Measurements from ENCODE around the gene CTIF. TPM values are rescaled to one million over a fixed set of nuclear protein-coding genes. Genes with fewer than 3 reads are reported as not detected.

Gene CTIF
- total RNA-seq, 1 experiment from 2014 or later: 5.9 TPM

- in situ Hi-C loops (cut with HindIII; ENCODE audit: low sequenced_read_pairs): no loop called here
These were observed 116.7 kb downstream of the CTIF start for GRCh38 chr18:48655508-48655907.

GRCh38 chr18:48656176-48656575 lies 117.3 kb downstream of the CTIF start:
- in situ Hi-C loops (cut with HindIII; ENCODE audit: low sequenced_read_pairs): no loop called here
- DNase-seq (ENCODE audit: low spot score): no peak

More at GRCh38 chr18:48655508-48655907, 116.7 kb downstream of the CTIF start:
- no peak for DNase-seq (ENCODE audit: low spot score)

- in situ Hi-C loops (cut with HindIII; ENCODE audit: low sequenced_read_pairs): no loop called here
- DNase-seq (ENCODE audit: low spot score): peak; percentile 59
These were observed 117.8 kb downstream of the CTIF start for GRCh38 chr18:48656582-48656981.

GRCh38 chr18:48657447-48658120 lies 118.8 kb downstream of the CTIF start:
- peak; percentile 38 for DNase-seq (ENCODE audit: low spot score)
- in situ Hi-C loops (cut with HindIII; ENCODE audit: low sequenced_read_pairs): no loop called here

- in situ Hi-C loops (cut with HindIII; ENCODE audit: low sequenced_read_pairs): no loop called here
- DNase-seq (ENCODE audit: low spot score): no peak
These were observed 119.9 kb downstream of the CTIF start for GRCh38 chr18:48658721-48659120.

GRCh38 chr18:48659188-48660009 lies 120.6 kb downstream of the CTIF start:
- no peak for DNase-seq (ENCODE audit: low spot score)
- in situ Hi-C loops (cut with HindIII; ENCODE audit: low sequenced_read_pairs): no loop called here

GRCh38 chr18:48660346-48661228 lies 121.8 kb downstream of the CTIF start:
- in situ Hi-C loops (cut with HindIII; ENCODE audit: low sequenced_read_pairs): no loop called here
- DNase-seq (ENCODE audit: low spot score): no peak

- in situ Hi-C loops (cut with HindIII; ENCODE audit: low sequenced_read_pairs): no loop called here
- DNase-seq (ENCODE audit: low spot score): no peak
These were observed 122.6 kb downstream of the CTIF start for GRCh38 chr18:48661421-48661820.

- in situ Hi-C loops (cut with HindIII; ENCODE audit: low sequenced_read_pairs): no loop called here
- DNase-seq (ENCODE audit: low spot score): no peak
These were observed 123.3 kb downstream of the CTIF start for GRCh38 chr18:48662011-48662661.

- in situ Hi-C loops (cut with HindIII; ENCODE audit: low sequenced_read_pairs): no loop called here
- DNase-seq (ENCODE audit: low spot score): no peak
These were observed 124.5 kb downstream of the CTIF start for GRCh38 chr18:48663096-48663930.

- peak; percentile 74 for DNase-seq (ENCODE audit: low spot score)
- in situ Hi-C loops (cut with HindIII; ENCODE audit: low sequenced_read_pairs): no loop called here
These were observed 125.4 kb downstream of the CTIF start for GRCh38 chr18:48663931-48664847.

- no peak for DNase-seq (ENCODE audit: low spot score)
- in situ Hi-C loops (cut with HindIII; ENCODE audit: low sequenced_read_pairs): no loop called here
These were observed 126.8 kb downstream of the CTIF start for GRCh38 chr18:48665654-48666053.

- DNase-seq (ENCODE audit: low spot score): no peak
- in situ Hi-C loops (cut with HindIII; ENCODE audit: low sequenced_read_pairs): no loop called here
These were observed 127.8 kb downstream of the CTIF start for GRCh38 chr18:48666613-48667012.

- in situ Hi-C loops (cut with HindIII; ENCODE audit: low sequenced_read_pairs): no loop called here
- DNase-seq (ENCODE audit: low spot score): peak; percentile 89
These were observed 128.7 kb downstream of the CTIF start for GRCh38 chr18:48667276-48668254.

- no peak for DNase-seq (ENCODE audit: low spot score)
- in situ Hi-C loops (cut with HindIII; ENCODE audit: low sequenced_read_pairs): no loop called here
These were observed 129.8 kb downstream of the CTIF start for GRCh38 chr18:48668466-48669179.

Measured in G401 (cell line).